ENCODE measurements around the gene PABPC1L.

DNA sequence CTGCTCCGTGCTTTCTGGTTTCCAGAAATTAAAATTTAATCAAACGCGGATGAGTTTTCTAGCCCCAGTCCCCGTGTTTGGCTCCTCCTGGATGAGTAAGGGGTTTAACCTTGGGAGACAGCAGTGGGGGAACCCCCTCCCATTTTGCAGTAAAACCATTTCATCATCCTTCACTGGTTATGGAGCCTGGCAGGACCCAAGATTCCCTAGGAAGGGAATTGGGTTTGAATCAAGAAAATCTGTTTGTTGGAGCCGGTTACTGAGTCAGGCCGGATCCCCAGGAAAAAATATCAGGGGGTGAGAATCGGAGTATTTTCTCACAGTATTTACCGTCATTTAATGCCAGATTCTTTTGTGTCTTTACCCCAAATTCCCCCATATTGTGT lies 23.6 kb upstream of the PABPC1L start:
- no peak for TF ChIP-seq YY1 (IDR thresholded peaks at IDR 0.05; ENCODE audit: insufficient read depth, insufficient read length)
- TF ChIP-seq ZNF274 (IDR thresholded peaks at IDR 0.05; ENCODE audit: low read depth, low read length): no peak
